Lower leg skin (tissue), 3 donors: ENCODE data around the gene METTL25B.

ENCODE experiments used
- POLR2A ChIP-seq, 2 donors: fragments of 450-650 bp; IDR thresholded peaks; one replicate each; pipeline ENCODE4 v1.6.1; 2016 to 2017; ENCODE audit warnings: antibody characterized with exemption in 2 of 2, mild to moderate bottlenecking in 1 of 2, moderate library complexity in 1 of 2
- TF ChIP-seq, protein P1 (sequence below), 3 donors: fragments of 450-650 bp; IDR thresholded peaks; one replicate each; pipeline ENCODE4 v1.5.1; 2016; ENCODE audit warnings: antibody characterized with exemption in 3 of 3, mild to moderate bottlenecking in 3 of 3, moderate library complexity in 2 of 3

DNA sequence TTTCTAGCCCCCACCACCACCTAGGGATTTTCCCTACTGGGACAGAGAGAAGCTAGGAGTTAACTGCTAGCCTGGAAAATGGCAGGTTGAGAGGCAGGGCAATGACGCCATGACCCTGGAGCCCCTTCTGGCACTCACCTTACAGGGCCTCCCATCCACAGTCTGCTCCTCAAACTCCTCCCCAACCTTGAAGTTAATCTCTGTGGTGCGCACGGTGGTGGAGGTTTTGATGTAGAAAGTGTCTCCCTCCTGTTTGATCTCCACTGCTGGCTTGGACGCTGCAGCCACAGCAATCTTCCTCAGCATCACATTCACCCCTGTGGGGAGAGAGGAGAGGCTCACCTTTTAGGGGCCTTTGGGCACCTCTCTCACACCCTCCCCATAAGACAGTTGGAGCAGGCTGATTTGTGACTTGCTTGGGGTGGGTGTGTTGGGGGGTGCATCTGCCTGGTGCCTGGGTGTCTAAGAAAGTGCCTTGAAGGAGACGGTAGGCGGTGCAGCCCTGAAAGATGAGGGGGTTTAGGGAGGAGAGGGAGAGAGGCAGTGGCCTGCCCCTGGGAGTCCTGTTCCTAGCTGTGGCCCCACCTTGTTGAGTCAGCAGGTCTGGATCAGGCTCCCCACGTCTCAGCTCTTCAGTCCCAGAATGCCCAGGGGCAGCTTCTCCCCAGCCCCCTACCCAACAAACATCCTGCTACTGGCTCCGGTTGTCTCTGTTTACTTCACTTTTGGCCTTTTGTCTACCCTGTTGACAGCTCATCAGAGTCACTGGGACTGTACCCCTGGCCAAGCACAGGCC, 27.3 kb upstream of the METTL25B start:
- TF ChIP-seq, protein P1, sequence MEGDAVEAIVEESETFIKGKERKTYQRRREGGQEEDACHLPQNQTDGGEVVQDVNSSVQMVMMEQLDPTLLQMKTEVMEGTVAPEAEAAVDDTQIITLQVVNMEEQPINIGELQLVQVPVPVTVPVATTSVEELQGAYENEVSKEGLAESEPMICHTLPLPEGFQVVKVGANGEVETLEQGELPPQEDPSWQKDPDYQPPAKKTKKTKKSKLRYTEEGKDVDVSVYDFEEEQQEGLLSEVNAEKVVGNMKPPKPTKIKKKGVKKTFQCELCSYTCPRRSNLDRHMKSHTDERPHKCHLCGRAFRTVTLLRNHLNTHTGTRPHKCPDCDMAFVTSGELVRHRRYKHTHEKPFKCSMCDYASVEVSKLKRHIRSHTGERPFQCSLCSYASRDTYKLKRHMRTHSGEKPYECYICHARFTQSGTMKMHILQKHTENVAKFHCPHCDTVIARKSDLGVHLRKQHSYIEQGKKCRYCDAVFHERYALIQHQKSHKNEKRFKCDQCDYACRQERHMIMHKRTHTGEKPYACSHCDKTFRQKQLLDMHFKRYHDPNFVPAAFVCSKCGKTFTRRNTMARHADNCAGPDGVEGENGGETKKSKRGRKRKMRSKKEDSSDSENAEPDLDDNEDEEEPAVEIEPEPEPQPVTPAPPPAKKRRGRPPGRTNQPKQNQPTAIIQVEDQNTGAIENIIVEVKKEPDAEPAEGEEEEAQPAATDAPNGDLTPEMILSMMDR (IDR thresholded peaks at IDR 0.05): no peak
- TF ChIP-seq POLR2A (IDR thresholded peaks at IDR 0.05): no peak
